ENCODE data around the gene GRK7.

The GRK7 gene

DNA sequence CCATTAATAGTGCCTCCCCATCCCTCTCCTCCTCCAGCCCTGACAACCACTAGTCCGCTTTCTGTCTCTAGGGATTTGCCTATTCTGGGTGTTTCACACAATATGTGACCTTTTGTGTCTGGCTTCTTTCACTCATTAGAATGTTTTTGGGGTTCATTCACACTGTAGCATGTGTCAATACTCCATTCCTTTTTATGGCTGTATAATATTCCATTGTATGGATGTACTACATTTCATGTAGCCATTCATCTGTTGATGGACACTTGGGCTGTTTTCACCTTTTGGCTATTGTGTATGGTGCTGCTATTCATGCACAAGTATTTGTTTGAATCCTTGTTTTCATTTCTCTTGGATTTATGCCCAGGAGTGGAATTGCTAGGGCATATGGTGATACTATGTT lies 16.5 kb downstream of the GRK7 start:
- Histone ChIP-seq H3K23ac (ENCODE audit: low read depth, low read length, poor library complexity) (no peak overlapping the region), H2BK120ac (ENCODE audit: low read depth, low read length) (no peak overlapping the region), H4K91ac (ENCODE audit: low read depth, low read length, poor library complexity) (no peak overlapping the region), H2BK15ac (ENCODE audit: low read length) (no peak overlapping the region), H2AK5ac (ENCODE audit: low read depth, low read length) (no peak overlapping the region), H3K36me3 (replicated peaks in 1 of 2; ENCODE audit: control insufficient read depth in 2 of 2, insufficient read depth in 2 of 2, low read length in 2 of 2) (no peaks in the 10 kb centered on the region), H3K18ac (ENCODE audit: low read length) (no peak overlapping the region), H3K27ac (replicated peaks; ENCODE audit: low read length) (no peak overlapping the region), H3K4me1 (ENCODE audit: control insufficient read depth in 2 of 2, insufficient read depth in 1 of 2, low read depth in 1 of 2, low read length in 2 of 2) (peaks cover 0 to 2% of the 10 kb centered on the region in 2 donors), H3K9me3 (replicated peaks in 1 of 2; ENCODE audit: control insufficient read depth in 2 of 2, insufficient read depth in 1 of 2, low read depth in 1 of 2, low read length in 2 of 2) (no peaks in the 10 kb centered on the region), H3K79me1 (ENCODE audit: low read depth, low read length) (no peaks in the 10 kb centered on the region), H3K27me3 (ENCODE audit: control insufficient read depth in 3 of 3, insufficient read depth in 3 of 3, low read depth in 1 of 3, low read length in 3 of 3) (peaks cover 0 to under 1% (median 0%) of the 10 kb centered on the region in 3 experiments), H3K14ac (ENCODE audit: low read length) (no peak overlapping the region), H3K4me3 (ENCODE audit: low read length in 2 of 2) (no peak overlapping the region), H4K8ac (ENCODE audit: low read depth, low read length) (no peak overlapping the region), H3K4ac (ENCODE audit: low read length) (no peak overlapping the region), H2BK5ac (ENCODE audit: low read length) (no peak overlapping the region), H2BK12ac (ENCODE audit: low read length) (no peak overlapping the region), H3K9ac (ENCODE audit: low read depth, low read length, poor library complexity) (no peak overlapping the region), H3K4me2 (ENCODE audit: insufficient read depth, low read length, poor library complexity, severe bottlenecking) (no peak overlapping the region), H2AFZ (ENCODE audit: low read length) (no peak overlapping the region)
- DNase-seq (ENCODE audit: low spot score): no peak
- no CpG with 5 or more reads among the region's 1 CpG for WGBS, 2 donors (ENCODE audit: extremely low coverage in 2 of 2, insufficient read length in 2 of 2, insufficient replicate concordance in 1 of 2)

DNA sequence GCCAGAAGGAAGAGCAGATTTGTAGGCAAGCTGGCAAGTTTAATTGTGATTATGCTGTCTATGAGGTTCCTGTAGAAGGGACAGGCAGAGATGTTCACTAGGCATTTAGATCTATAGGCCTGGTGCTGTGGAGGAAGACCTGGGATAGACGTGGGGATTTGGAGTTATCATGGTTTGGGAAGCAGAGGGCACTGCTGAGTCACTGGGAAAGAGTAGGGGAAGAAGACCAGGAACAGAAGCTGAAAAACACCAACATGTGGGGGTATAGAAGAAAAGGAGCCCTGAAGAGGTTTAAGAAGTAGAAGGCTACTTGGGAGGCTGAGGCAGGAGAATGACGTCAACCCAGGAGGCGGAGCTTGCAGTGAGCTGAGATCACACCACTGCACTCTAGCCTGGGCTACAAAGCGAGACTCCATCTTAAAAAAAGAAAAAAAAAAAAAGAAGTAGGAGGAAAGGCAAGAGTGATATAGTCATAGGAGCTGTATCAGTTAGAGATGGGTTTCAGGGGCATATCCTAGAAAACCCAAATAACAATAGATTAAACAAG lies 19.3 kb downstream of the GRK7 start:
- H4K91ac ChIP-seq (ENCODE audit: low read depth, low read length, poor library complexity): no peak overlapping the region
- peaks cover 0 to 8% (median 0%) of the 10 kb centered on the region in 3 experiments for H3K27me3 ChIP-seq (ENCODE audit: control insufficient read depth in 3 of 3, insufficient read depth in 3 of 3, low read depth in 1 of 3, low read length in 3 of 3)
- no peak overlapping the region for H3K23ac ChIP-seq (ENCODE audit: low read depth, low read length, poor library complexity)
- H3K18ac ChIP-seq (ENCODE audit: low read length): no peak overlapping the region
- H2BK120ac ChIP-seq (ENCODE audit: low read depth, low read length): no peak overlapping the region
- H2BK12ac ChIP-seq (ENCODE audit: low read length): no peak overlapping the region
- no peak overlapping the region for H3K4ac ChIP-seq (ENCODE audit: low read length)
- H3K14ac ChIP-seq (ENCODE audit: low read length): no peak overlapping the region
- no peak overlapping the region for H2AK5ac ChIP-seq (ENCODE audit: low read depth, low read length)
- H2AFZ ChIP-seq (ENCODE audit: low read length): no peak overlapping the region
- no peaks in the 10 kb centered on the region for H3K4me1 ChIP-seq (ENCODE audit: control insufficient read depth in 2 of 2, insufficient read depth in 1 of 2, low read depth in 1 of 2, low read length in 2 of 2)
- WGBS, 2 donors (ENCODE audit: extremely low coverage in 2 of 2, insufficient read length in 2 of 2, insufficient replicate concordance in 1 of 2): no CpG with 5 or more reads among the region's 4 CpGs
- H3K36me3 ChIP-seq (replicated peaks in 1 of 2; ENCODE audit: control insufficient read depth in 2 of 2, insufficient read depth in 2 of 2, low read length in 2 of 2): no peaks in the 10 kb centered on the region
- no peak overlapping the region for H3K4me3 ChIP-seq (ENCODE audit: low read length in 2 of 2)
- no peak overlapping the region for H3K9ac ChIP-seq (ENCODE audit: low read depth, low read length, poor library complexity)
- H3K79me1 ChIP-seq (ENCODE audit: low read depth, low read length): no peaks in the 10 kb centered on the region
- H2BK5ac ChIP-seq (ENCODE audit: low read length): no peak overlapping the region
- H2BK15ac ChIP-seq (ENCODE audit: low read length): no peak overlapping the region
- H4K8ac ChIP-seq (ENCODE audit: low read depth, low read length): no peak overlapping the region
- DNase-seq (ENCODE audit: low spot score): no peak
- no peak overlapping the region for H3K4me2 ChIP-seq (ENCODE audit: insufficient read depth, low read length, poor library complexity, severe bottlenecking)
- H3K27ac ChIP-seq (replicated peaks; ENCODE audit: low read length): no peak overlapping the region
- H3K9me3 ChIP-seq (replicated peaks in 1 of 2; ENCODE audit: control insufficient read depth in 2 of 2, insufficient read depth in 1 of 2, low read depth in 1 of 2, low read length in 2 of 2): no peaks in the 10 kb centered on the region

DNA sequence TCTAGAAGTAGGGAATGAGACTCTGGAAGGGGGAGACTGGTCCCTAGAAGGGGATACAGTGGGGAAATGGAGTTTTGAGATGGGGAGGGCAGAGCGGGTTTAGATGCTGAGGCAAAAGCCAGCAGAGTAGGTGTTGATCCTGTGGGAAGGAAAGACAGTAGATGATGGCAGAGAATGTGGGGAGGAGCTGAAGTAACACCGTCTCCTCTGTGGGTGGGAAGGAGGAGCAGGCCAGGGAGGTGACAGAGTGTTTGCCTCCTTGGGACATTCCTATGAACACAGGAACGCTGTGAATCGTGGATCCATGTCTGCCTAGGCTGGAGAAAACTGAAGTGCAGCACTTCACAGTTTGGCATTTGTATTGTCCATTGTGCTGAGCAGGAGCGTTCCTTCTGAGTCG lies 20.4 kb downstream of the GRK7 start:
- Histone ChIP-seq H3K27ac (replicated peaks; ENCODE audit: low read length) (no peak overlapping the region), H3K9me3 (replicated peaks in 1 of 2; ENCODE audit: control insufficient read depth in 2 of 2, insufficient read depth in 1 of 2, low read depth in 1 of 2, low read length in 2 of 2) (no peaks in the 10 kb centered on the region), H2BK12ac (ENCODE audit: low read length) (no peak overlapping the region), H2BK5ac (ENCODE audit: low read length) (no peak overlapping the region), H3K4ac (ENCODE audit: low read length) (no peak overlapping the region), H3K14ac (ENCODE audit: low read length) (no peak overlapping the region), H4K8ac (ENCODE audit: low read depth, low read length) (no peak overlapping the region), H3K23ac (ENCODE audit: low read depth, low read length, poor library complexity) (no peak overlapping the region), H3K9ac (ENCODE audit: low read depth, low read length, poor library complexity) (no peak overlapping the region), H3K4me1 (ENCODE audit: control insufficient read depth in 2 of 2, insufficient read depth in 1 of 2, low read depth in 1 of 2, low read length in 2 of 2) (no peaks in the 10 kb centered on the region), H3K27me3 (ENCODE audit: control insufficient read depth in 3 of 3, insufficient read depth in 3 of 3, low read depth in 1 of 3, low read length in 3 of 3) (peaks cover 0 to 8% (median 0%) of the 10 kb centered on the region in 3 experiments), H4K91ac (ENCODE audit: low read depth, low read length, poor library complexity) (no peak overlapping the region), H2AFZ (ENCODE audit: low read length) (no peak overlapping the region), H3K4me2 (ENCODE audit: insufficient read depth, low read length, poor library complexity, severe bottlenecking) (no peak overlapping the region), H3K4me3 (ENCODE audit: low read length in 2 of 2) (no peak overlapping the region), H3K18ac (ENCODE audit: low read length) (no peak overlapping the region), H2AK5ac (ENCODE audit: low read depth, low read length) (no peak overlapping the region), H3K36me3 (replicated peaks in 1 of 2; ENCODE audit: control insufficient read depth in 2 of 2, insufficient read depth in 2 of 2, low read length in 2 of 2) (no peaks in the 10 kb centered on the region), H3K79me1 (ENCODE audit: low read depth, low read length) (no peaks in the 10 kb centered on the region), H2BK120ac (ENCODE audit: low read depth, low read length) (no peak overlapping the region), H2BK15ac (ENCODE audit: low read length) (no peak overlapping the region)
- no CpG with 5 or more reads among the region's 6 CpGs for WGBS, 2 donors (ENCODE audit: extremely low coverage in 2 of 2, insufficient read length in 2 of 2, insufficient replicate concordance in 1 of 2)
- DNase-seq (ENCODE audit: low spot score): no peak

DNA sequence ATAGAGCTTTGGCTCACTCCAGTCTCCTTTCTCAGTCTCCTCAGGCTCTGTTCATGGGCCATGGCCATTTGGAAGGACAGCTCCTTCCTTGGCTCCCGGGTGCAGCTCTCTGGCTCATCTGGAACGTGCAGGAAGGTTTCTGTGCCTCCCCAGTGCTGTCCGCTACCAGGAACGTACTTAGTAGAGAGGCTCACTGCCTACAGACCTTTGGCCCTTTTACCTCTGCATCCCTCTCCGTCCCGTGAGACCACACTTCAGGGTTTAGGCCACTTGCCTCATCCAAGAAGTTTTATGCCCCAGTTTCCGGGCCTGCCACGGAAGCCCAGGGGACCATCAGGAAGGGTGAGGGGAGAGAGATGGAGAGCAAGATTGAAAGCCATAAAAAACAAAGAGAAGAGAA lies 20.9 kb downstream of the GRK7 start:
- Histone ChIP-seq H3K4me3 (ENCODE audit: low read length in 2 of 2) (no peak overlapping the region), H2BK120ac (ENCODE audit: low read depth, low read length) (no peak overlapping the region), H2AK5ac (ENCODE audit: low read depth, low read length) (no peak overlapping the region), H2AFZ (ENCODE audit: low read length) (no peak overlapping the region), H3K4me1 (ENCODE audit: control insufficient read depth in 2 of 2, insufficient read depth in 1 of 2, low read depth in 1 of 2, low read length in 2 of 2) (no peaks in the 10 kb centered on the region), H2BK12ac (ENCODE audit: low read length) (no peak overlapping the region), H3K27me3 (ENCODE audit: control insufficient read depth in 3 of 3, insufficient read depth in 3 of 3, low read depth in 1 of 3, low read length in 3 of 3) (peaks cover 0 to 8% (median 0%) of the 10 kb centered on the region in 3 experiments), H3K79me1 (ENCODE audit: low read depth, low read length) (no peaks in the 10 kb centered on the region), H4K91ac (ENCODE audit: low read depth, low read length, poor library complexity) (no peak overlapping the region), H2BK5ac (ENCODE audit: low read length) (no peak overlapping the region), H3K4me2 (ENCODE audit: insufficient read depth, low read length, poor library complexity, severe bottlenecking) (no peak overlapping the region), H3K9me3 (replicated peaks in 1 of 2; ENCODE audit: control insufficient read depth in 2 of 2, insufficient read depth in 1 of 2, low read depth in 1 of 2, low read length in 2 of 2) (no peaks in the 10 kb centered on the region), H2BK15ac (ENCODE audit: low read length) (no peak overlapping the region), H4K8ac (ENCODE audit: low read depth, low read length) (no peak overlapping the region), H3K18ac (ENCODE audit: low read length) (no peak overlapping the region), H3K4ac (ENCODE audit: low read length) (no peak overlapping the region), H3K36me3 (replicated peaks in 1 of 2; ENCODE audit: control insufficient read depth in 2 of 2, insufficient read depth in 2 of 2, low read length in 2 of 2) (no peaks in the 10 kb centered on the region), H3K9ac (ENCODE audit: low read depth, low read length, poor library complexity) (no peak overlapping the region), H3K23ac (ENCODE audit: low read depth, low read length, poor library complexity) (no peak overlapping the region), H3K27ac (replicated peaks; ENCODE audit: low read length) (no peak overlapping the region), H3K14ac (ENCODE audit: low read length) (no peak overlapping the region)
- no CpG with 5 or more reads among the region's 8 CpGs for WGBS, 2 donors (ENCODE audit: extremely low coverage in 2 of 2, insufficient read length in 2 of 2, insufficient replicate concordance in 1 of 2)
- DNase-seq (ENCODE audit: low spot score): no peak
